Fibroblast of villous mesenchyme (primary cell): ENCODE data around the gene RIC8A. TPM values are rescaled to one million over a fixed set of nuclear protein-coding genes. Genes with fewer than 3 reads are reported as not detected.

Experiments used
- DNase-seq: peaks from one replicate; pipeline ENCODE4 v3.0.0-alpha.2; 2010; ENCODE audit warnings: low read depth
- H3K4me3 ChIP-seq: 2 replicates; pipeline ENCODE4 v1.5.1; 2011; ENCODE audit warnings: low read depth, mild to moderate bottlenecking, low read length
- CTCF ChIP-seq: IDR thresholded peaks from 2 replicates; pipeline ENCODE4 v1.5.1; 2012; ENCODE audit warnings: low read depth, mild to moderate bottlenecking, low read length; ENCODE audit not compliant: insufficient read depth
- total RNA-seq: library from RNA; depleted of rRNA; stranded (reverse); fragments of >200 nt; gene quantifications from 2 replicates; pipeline ENCODE4 v1.2.3, GENCODE V29; 2012

RIC8A gene
- total RNA-seq, 1 donor: 167 TPM

- TF ChIP-seq CTCF: no peak
- no peak for DNase-seq
- no peak overlapping the region for H3K4me3 ChIP-seq
Measured at GRCh38 chr11:252666-253065, 45.2 kb downstream of the RIC8A start.

DNA sequence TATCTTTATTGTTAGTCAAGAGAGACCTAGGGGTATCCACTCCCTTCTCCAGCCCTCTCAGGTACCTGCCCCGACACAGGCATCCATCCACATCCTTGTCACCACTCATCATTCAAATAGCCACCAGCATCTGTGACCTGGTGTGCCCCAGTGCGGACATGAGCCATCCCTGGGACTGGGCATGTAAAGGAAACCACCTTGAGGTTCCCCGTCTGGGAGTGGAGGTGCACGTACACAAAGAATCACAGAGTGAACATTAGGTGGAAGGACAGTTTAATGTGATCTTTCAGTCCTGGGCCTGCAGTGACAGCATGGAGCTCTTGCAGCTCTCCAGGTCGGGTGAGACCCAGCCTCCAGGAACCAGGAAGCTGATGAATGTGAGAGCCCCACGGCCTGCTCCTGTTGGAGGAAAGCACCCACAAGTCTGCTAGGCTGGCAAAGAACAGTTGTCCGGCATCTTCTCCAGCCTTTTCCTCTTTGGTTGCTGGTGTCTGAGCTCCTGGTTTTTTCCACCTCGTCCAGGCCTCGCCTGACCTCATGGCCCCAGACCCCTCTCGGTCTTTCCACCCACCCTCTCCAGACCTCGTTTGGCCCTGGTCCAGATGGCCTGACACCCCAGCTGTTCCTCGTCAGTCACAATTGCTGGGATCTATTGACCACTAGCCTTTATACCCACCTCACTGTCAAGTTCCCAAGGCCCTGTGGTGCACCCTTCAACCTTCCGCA is 45.8 kb downstream of the RIC8A start:
- no peak for DNase-seq
- TF ChIP-seq CTCF: no peak
- no peak overlapping the region for H3K4me3 ChIP-seq

- TF ChIP-seq CTCF: no peak
- DNase-seq: no peak
- no peak overlapping the region for H3K4me3 ChIP-seq
Measured at GRCh38 chr11:253886-254270, 46.4 kb downstream of the RIC8A start.

- H3K4me3 ChIP-seq: no peak overlapping the region
- TF ChIP-seq CTCF: no peak
- peak; percentile 53 for DNase-seq
Measured at GRCh38 chr11:255176-255575, 47.7 kb downstream of the RIC8A start.

DNA sequence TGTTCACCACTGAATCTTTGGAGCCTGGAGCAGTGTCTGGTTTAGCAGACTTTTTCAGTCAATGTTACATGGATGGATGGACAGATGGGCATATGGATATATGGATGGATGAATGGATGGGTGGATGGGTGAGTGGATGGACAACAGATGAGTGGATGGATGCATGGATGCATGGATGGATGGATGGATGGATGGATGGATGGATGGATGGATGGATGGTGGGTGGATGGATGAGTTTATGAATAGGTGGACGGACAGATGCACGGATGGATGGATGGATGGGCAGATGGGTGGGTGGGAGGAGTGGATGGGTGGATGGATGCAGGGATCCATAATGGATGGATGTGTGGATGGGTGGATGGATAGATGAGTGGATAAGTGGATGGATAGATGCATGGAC is 48.3 kb downstream of the RIC8A start:
- H3K4me3 ChIP-seq: no peak overlapping the region
- no peak for DNase-seq
- no peak for TF ChIP-seq CTCF

GRCh38 chr11:256952-257737 is 49.6 kb downstream of the RIC8A start:
- DNase-seq: no peak
- H3K4me3 ChIP-seq: no peak overlapping the region
- TF ChIP-seq CTCF: no peak
